HUES48 (cell line): Measurements from ENCODE around the gene MRLN.

ENCODE experiments used
- H3K27ac ChIP-seq: one replicate; pipeline ENCODE4 v1.7.0; 2013; ENCODE audit warnings: low read depth, low read length, inconsistent platforms
- H3K27me3 ChIP-seq: 2 replicates; pipeline ENCODE4 v1.6.1; 2013; ENCODE audit warnings: mild to moderate bottlenecking, low read length; ENCODE audit not compliant: control insufficient read depth, insufficient read depth
- H3K36me3 ChIP-seq: 2 replicates; pipeline ENCODE4 v1.6.1; 2013; ENCODE audit warnings: low read length; ENCODE audit not compliant: control insufficient read depth, insufficient read depth
- H3K4me1 ChIP-seq: 2 replicates; pipeline ENCODE4 v1.6.1; 2013; ENCODE audit warnings: mild to moderate bottlenecking, low read length; ENCODE audit not compliant: control insufficient read depth, insufficient read depth
- H3K4me3 ChIP-seq: 2 replicates; pipeline ENCODE4 v1.5.1; 2013; ENCODE audit warnings: mild to moderate bottlenecking, low read depth, low read length
- H3K9ac ChIP-seq: 2 replicates; pipeline ENCODE4 v1.6.1; 2013; ENCODE audit warnings: mild to moderate bottlenecking, low read depth, low read length, moderate library complexity
- H3K9me3 ChIP-seq: 2 replicates; pipeline ENCODE4 v1.6.1; 2013; ENCODE audit warnings: low read length; ENCODE audit not compliant: control insufficient read depth, insufficient read depth

The MRLN gene

GRCh38 chr10:59779756-59780533 is 26.7 kb upstream of the MRLN start:
- H3K27me3 ChIP-seq = no peaks in the 10 kb centered on the region
- no peak overlapping the region for H3K4me3 ChIP-seq
- H3K27ac ChIP-seq = no peak overlapping the region
- no peaks in the 10 kb centered on the region for H3K4me1 ChIP-seq
- H3K9me3 ChIP-seq = no peaks in the 10 kb centered on the region; the same call in 1 of the 2 replicates
- H3K36me3 ChIP-seq = no peaks in the 10 kb centered on the region
- H3K9ac ChIP-seq = no peak overlapping the region

DNA sequence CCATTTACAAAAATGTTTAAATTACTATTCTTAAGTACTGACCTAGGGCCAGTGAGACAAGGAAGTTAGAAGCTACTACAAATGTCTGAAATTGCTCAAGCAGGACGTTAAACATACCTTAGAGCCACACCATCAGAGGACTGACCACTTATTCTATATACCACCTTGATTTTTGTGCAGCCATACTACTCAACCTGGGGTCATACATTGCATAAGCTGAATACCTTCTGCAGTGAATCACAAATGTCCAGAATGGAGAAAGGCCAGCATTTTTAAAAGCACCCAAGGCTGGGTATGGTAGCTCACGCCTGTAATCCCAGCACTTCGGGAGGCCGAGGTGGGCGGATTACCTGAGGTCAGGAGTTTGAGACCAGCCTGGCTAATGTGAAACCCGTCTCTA is 21.2 kb upstream of the MRLN start:
- Histone ChIP-seq H3K9me3 (peaks cover 19% of the 10 kb centered on the region), H3K27me3 (no peaks in the 10 kb centered on the region)

GRCh38 chr10:59773088-59773487 is 19.8 kb upstream of the MRLN start:
- H3K4me1 ChIP-seq = no peaks in the 10 kb centered on the region
- H3K9me3 ChIP-seq = peaks cover 19% of the 10 kb centered on the region
- H3K4me3 ChIP-seq = no peak overlapping the region
- no peaks in the 10 kb centered on the region for H3K36me3 ChIP-seq
- no peak overlapping the region for H3K27ac ChIP-seq
- no peaks in the 10 kb centered on the region for H3K27me3 ChIP-seq
- H3K9ac ChIP-seq = no peak overlapping the region

More for the DNA sequence above, 21.2 kb upstream of the MRLN start:
- Histone ChIP-seq H3K27ac (no peak overlapping the region), H3K4me1 (no peaks in the 10 kb centered on the region), H3K9ac (no peak overlapping the region), H3K36me3 (no peaks in the 10 kb centered on the region), H3K4me3 (no peak overlapping the region)

DNA sequence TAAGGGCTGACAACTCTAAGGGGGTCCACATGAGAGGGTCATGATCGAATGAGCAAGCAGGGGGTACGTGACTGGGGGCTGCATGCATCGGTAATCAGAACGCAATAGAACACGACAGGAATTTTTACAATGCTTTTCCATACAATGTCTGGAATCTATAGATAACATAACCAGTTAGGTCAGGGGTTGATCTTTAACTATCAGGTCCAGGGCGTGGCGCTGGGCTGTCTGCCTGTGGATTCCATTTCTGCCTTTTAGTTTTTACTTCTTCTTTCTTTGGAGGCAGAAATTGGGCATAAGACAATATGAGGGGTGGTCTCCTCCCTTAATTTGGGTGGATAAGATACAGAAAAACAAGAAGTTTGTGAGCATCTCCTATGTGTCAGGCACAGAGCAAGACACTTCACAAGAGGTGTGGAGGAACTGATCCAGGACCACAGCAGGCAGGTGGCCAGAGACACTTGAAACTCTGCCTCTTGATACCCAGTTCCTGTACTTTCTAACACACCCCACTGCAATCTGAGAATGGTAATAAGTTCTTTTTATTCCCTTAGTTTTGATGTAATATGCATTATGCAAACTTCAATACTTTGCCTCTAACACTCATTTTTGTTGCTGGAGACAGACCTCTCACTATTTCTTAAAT is 18.0 kb upstream of the MRLN start:
- Histone ChIP-seq H3K4me3 (no peak overlapping the region), H3K36me3 (no peaks in the 10 kb centered on the region), H3K27me3 (no peaks in the 10 kb centered on the region), H3K27ac (no peak overlapping the region), H3K9me3 (peaks cover 19% of the 10 kb centered on the region), H3K9ac (no peak overlapping the region), H3K4me1 (no peaks in the 10 kb centered on the region)

- Histone ChIP-seq H3K9me3 (peaks cover 19% of the 10 kb centered on the region), H3K27me3 (no peaks in the 10 kb centered on the region), H3K27ac (no peak overlapping the region), H3K4me1 (no peaks in the 10 kb centered on the region), H3K4me3 (no peak overlapping the region), H3K36me3 (no peaks in the 10 kb centered on the region), H3K9ac (no peak overlapping the region)
These were observed 17.4 kb upstream of the MRLN start for GRCh38 chr10:59770689-59771088.

DNA sequence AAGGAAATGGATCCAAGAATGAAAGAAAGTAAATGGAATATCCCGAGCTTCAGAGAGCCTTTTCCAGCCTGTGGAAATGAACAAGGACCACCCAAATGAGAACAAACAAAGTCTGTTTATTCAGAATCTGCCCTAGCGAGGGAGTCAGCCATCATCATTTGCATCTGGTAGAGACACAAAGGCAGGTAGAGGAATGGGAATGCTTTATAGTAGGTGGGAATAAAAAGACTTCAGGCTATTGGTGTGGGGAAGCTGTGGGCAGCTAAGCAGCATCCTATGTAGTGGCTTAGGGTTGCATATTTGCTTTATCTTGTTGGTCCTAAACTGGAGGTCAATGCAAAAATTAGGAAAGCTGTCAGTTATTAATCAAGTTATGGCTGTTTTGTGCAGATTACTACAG is 9.2 kb upstream of the MRLN start:
- peaks cover under 1% of the 10 kb centered on the region for H3K4me1 ChIP-seq
- no peak overlapping the region for H3K4me3 ChIP-seq
- no peaks in the 10 kb centered on the region for H3K36me3 ChIP-seq
- no peaks in the 10 kb centered on the region for H3K27me3 ChIP-seq
- no peak overlapping the region for H3K27ac ChIP-seq
- peaks cover 5% of the 10 kb centered on the region for H3K9me3 ChIP-seq
- H3K9ac ChIP-seq = no peak overlapping the region

DNA sequence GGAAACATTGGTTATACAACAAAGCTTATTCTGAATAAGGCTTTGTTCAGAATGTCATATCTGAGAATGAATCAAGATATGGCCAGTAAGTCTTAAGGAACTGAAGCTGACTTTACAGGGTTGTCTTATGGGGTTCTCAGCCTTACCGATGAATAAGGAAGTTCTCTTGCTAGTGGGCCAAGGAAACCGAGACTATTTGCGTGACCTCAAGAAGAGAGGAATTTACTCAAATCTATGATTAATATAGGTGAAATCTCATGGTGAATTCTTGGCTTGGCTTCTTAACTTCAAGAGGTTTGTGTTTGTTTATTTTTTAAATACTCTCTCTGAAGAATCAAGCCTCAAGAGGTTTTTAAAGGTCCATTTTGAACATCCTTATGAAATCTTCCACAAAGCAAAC is 4.7 kb upstream of the MRLN start:
- Histone ChIP-seq H3K4me3 (no peak overlapping the region), H3K4me1 (peaks cover 4% of the 10 kb centered on the region), H3K9me3 (peaks cover 5% of the 10 kb centered on the region), H3K36me3 (no peaks in the 10 kb centered on the region), H3K27me3 (no peaks in the 10 kb centered on the region), H3K9ac (no peak overlapping the region), H3K27ac (no peak overlapping the region)

- peaks cover 4% of the 10 kb centered on the region; the same call in 1 of the 2 replicates for H3K4me1 ChIP-seq
- no peak overlapping the region for H3K9ac ChIP-seq
- no peak overlapping the region for H3K27ac ChIP-seq
- H3K27me3 ChIP-seq = no peaks in the 10 kb centered on the region
- no peaks in the 10 kb centered on the region for H3K36me3 ChIP-seq
- H3K9me3 ChIP-seq = no peaks in the 10 kb centered on the region
- H3K4me3 ChIP-seq = no peak overlapping the region
These were observed 1.7 kb upstream of the MRLN start for GRCh38 chr10:59754951-59755350.

- H3K4me3 ChIP-seq = no peak overlapping the region
- H3K36me3 ChIP-seq = no peaks in the 10 kb centered on the region
- H3K27ac ChIP-seq = no peak overlapping the region
- H3K9ac ChIP-seq = no peak overlapping the region
- no peaks in the 10 kb centered on the region for H3K9me3 ChIP-seq
- H3K27me3 ChIP-seq = no peaks in the 10 kb centered on the region
- H3K4me1 ChIP-seq = peaks cover 3% of the 10 kb centered on the region; the same call in 1 of the 2 replicates
These were observed 846 bp downstream of the MRLN start for GRCh38 chr10:59752278-59752940.

DNA sequence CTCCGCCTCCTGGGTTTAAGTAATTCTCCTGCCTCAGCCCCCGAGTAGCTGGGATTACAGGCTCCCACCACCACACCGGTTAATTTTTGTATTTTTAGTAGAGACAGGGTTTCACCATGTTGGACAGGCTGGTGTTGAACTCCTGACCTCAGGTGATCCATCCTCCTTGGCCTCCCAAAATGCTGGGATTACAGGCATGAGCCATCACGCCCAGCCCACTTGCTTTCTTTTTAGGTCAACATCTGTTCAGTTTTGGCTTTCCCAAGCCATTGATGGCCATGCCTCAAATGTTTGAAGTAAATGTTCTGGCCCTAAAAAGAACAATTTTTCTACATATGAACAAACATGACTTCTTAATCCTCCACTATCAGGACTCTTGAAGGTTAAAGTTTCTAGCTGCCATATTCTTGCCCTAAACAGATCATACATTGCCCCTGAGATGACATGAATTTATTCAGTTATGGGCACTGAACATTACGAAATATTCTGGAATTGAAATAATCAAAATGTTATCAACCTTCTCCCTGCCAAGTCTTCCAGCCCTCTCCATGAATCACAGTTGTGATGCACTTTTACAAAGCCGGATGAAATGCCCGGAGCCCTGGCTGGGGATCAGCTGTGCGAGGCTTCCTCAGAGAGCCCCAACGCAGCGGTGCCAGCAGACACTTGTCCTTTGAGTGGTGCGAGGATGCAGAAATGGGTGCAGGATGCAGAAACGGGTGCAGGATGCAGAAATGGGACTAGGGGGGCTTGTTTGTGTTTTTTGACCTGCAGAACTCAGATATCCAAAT is 2.9 kb downstream of the MRLN start:
- H3K27ac ChIP-seq = no peak overlapping the region
- no peaks in the 10 kb centered on the region for H3K4me1 ChIP-seq
- no peaks in the 10 kb centered on the region for H3K36me3 ChIP-seq
- no peak overlapping the region for H3K9ac ChIP-seq
- H3K9me3 ChIP-seq = no peaks in the 10 kb centered on the region
- H3K4me3 ChIP-seq = no peak overlapping the region
- H3K27me3 ChIP-seq = no peaks in the 10 kb centered on the region
